ENCODE measurements around the gene RPS6KB2. TPM values are rescaled to one million over a fixed set of nuclear protein-coding genes. Genes with fewer than 3 reads are reported as not detected.

Gene RPS6KB2
- total RNA-seq, 1 experiment from 2014 or later: 54.1 TPM

GRCh38 chr11:67464411-67465188 is 36.3 kb downstream of the RPS6KB2 start:
- Histone ChIP-seq H3K4me3 (replicated peaks in 1 of 2; ENCODE audit: low read depth in 1 of 2, low read length in 2 of 2) (peak overlapping the region; percentile 87 to 96), H3K9me3 (ENCODE audit: control insufficient read depth in 1 of 2, insufficient read depth in 1 of 2, low read depth in 1 of 2, low read length in 2 of 2) (no peaks in the 10 kb centered on the region), H3K9me2 (ENCODE audit: insufficient read depth) (no peaks in the 10 kb centered on the region), H3K9ac (ENCODE audit: low read length) (peak overlapping the region; percentile 97), H4K20me1 (ENCODE audit: insufficient read depth) (no peaks in the 10 kb centered on the region), H3K36me3 (ENCODE audit: control insufficient read depth in 1 of 2, insufficient read depth in 2 of 2, low read length in 2 of 2) (no peaks in the 10 kb centered on the region), H3K27me3 (ENCODE audit: insufficient read depth, low read length) (no peaks in the 10 kb centered on the region), H3K4me1 (ENCODE audit: control insufficient read depth in 1 of 2, insufficient read depth in 2 of 2, low read length in 2 of 2) (peaks cover 35 to 58% of the 10 kb centered on the region in 2 experiments), H3K79me2 (ENCODE audit: insufficient read depth, low read length) (peaks cover 15% of the 10 kb centered on the region; the same call in 1 of the 2 replicates), H3K4me2 (ENCODE audit: low read length) (peak overlapping the region; percentile 100), H3K27ac (ENCODE audit: low read depth, low read length) (peak overlapping the region; percentile 98), H2AFZ (ENCODE audit: low read depth, low read length, poor library complexity, severe bottlenecking) (no peak overlapping the region)
- POLR2A ChIA-PET: no interaction called here
- TSS peak; percentile 76 for BruUV-seq (replicated peaks)
- peak; percentile 81 for DNase-seq (ENCODE audit: low read depth, low spot score)
- CTCF ChIA-PET: no interaction called here
- peak; percentile 91 for TF ChIP-seq POLR2AphosphoS5 (IDR thresholded peaks at IDR 0.05; ENCODE audit: low read depth, low read length)
- no peak for TF ChIP-seq TCF7L2 (IDR thresholded peaks at IDR 0.05; ENCODE audit: borderline replicate concordance, extremely low read depth, insufficient read depth, insufficient read length)
- no peak for TF ChIP-seq POLR2A (IDR thresholded peaks at IDR 0.05; ENCODE audit: borderline replicate concordance, extremely low read depth, insufficient read depth, insufficient read length)
- TF ChIP-seq, protein P1, sequence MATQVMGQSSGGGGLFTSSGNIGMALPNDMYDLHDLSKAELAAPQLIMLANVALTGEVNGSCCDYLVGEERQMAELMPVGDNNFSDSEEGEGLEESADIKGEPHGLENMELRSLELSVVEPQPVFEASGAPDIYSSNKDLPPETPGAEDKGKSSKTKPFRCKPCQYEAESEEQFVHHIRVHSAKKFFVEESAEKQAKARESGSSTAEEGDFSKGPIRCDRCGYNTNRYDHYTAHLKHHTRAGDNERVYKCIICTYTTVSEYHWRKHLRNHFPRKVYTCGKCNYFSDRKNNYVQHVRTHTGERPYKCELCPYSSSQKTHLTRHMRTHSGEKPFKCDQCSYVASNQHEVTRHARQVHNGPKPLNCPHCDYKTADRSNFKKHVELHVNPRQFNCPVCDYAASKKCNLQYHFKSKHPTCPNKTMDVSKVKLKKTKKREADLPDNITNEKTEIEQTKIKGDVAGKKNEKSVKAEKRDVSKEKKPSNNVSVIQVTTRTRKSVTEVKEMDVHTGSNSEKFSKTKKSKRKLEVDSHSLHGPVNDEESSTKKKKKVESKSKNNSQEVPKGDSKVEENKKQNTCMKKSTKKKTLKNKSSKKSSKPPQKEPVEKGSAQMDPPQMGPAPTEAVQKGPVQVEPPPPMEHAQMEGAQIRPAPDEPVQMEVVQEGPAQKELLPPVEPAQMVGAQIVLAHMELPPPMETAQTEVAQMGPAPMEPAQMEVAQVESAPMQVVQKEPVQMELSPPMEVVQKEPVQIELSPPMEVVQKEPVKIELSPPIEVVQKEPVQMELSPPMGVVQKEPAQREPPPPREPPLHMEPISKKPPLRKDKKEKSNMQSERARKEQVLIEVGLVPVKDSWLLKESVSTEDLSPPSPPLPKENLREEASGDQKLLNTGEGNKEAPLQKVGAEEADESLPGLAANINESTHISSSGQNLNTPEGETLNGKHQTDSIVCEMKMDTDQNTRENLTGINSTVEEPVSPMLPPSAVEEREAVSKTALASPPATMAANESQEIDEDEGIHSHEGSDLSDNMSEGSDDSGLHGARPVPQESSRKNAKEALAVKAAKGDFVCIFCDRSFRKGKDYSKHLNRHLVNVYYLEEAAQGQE (IDR thresholded peaks at IDR 0.05; ENCODE audit: low read depth): no peak
- TF ChIP-seq, protein P2, sequence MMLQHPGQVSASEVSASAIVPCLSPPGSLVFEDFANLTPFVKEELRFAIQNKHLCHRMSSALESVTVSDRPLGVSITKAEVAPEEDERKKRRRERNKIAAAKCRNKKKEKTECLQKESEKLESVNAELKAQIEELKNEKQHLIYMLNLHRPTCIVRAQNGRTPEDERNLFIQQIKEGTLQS (IDR thresholded peaks at IDR 0.05): no peak
- TF ChIP-seq, protein P3, sequence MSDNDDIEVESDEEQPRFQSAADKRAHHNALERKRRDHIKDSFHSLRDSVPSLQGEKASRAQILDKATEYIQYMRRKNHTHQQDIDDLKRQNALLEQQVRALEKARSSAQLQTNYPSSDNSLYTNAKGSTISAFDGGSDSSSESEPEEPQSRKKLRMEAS (IDR thresholded peaks at IDR 0.05): no peak
- no peak for TF ChIP-seq CTCF (IDR thresholded peaks at IDR 0.05 in 2 of 3, conservative IDR thresholded peaks at IDR 0.05 in 1 of 3; ENCODE audit: borderline replicate concordance in 1 of 3, insufficient read depth in 1 of 3, low read depth in 2 of 3, low read length in 2 of 3)
- peak; percentile 63; the same call in 1 of the 2 replicates for TF ChIP-seq ZFX (IDR thresholded peaks at IDR 0.05)
- no peak for TF ChIP-seq CBX3 (IDR thresholded peaks at IDR 0.05; ENCODE audit: low read depth)
- TF ChIP-seq, protein P4, sequence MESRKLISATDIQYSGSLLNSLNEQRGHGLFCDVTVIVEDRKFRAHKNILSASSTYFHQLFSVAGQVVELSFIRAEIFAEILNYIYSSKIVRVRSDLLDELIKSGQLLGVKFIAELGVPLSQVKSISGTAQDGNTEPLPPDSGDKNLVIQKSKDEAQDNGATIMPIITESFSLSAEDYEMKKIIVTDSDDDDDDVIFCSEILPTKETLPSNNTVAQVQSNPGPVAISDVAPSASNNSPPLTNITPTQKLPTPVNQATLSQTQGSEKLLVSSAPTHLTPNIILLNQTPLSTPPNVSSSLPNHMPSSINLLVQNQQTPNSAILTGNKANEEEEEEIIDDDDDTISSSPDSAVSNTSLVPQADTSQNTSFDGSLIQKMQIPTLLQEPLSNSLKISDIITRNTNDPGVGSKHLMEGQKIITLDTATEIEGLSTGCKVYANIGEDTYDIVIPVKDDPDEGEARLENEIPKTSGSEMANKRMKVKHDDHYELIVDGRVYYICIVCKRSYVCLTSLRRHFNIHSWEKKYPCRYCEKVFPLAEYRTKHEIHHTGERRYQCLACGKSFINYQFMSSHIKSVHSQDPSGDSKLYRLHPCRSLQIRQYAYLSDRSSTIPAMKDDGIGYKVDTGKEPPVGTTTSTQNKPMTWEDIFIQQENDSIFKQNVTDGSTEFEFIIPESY (IDR thresholded peaks at IDR 0.05; ENCODE audit: extremely low read depth, insufficient replicate concordance, low read length): no peak
- TF ChIP-seq YY1 (IDR thresholded peaks at IDR 0.05; ENCODE audit: extremely low read depth, insufficient replicate concordance, low read depth, low read length): peak; percentile 92
- no peak for TF ChIP-seq EZH2 (IDR thresholded peaks at IDR 0.05)
- no peak for TF ChIP-seq EZH2phosphoT487 (IDR thresholded peaks at IDR 0.05; ENCODE audit: borderline replicate concordance)
- RAD21 ChIA-PET (ENCODE audit: low non-redundant PET in 1 of 2, low total read pairs in 2 of 2, uncharacterized antibody in 2 of 2, unreplicated experiment in 2 of 2): interaction anchor here in 1 of 2 experiments (0.6 kb wide), 1 partner anchor 73 kb away, joined by 3 read pairs; the partner anchor contains the start of gene RAD9A
- intact Hi-C loops (cut with micrococcal nuclease): loop anchor here (2.0 to 5.0 kb wide), 2 partner anchors 36 to 112 kb away; partner anchors contain the start of genes POLD4 and RPS6KB2
- ATAC-seq: peak; percentile 74
